Measurements from ENCODE around the gene CFAP77.

CFAP77 gene

DNA sequence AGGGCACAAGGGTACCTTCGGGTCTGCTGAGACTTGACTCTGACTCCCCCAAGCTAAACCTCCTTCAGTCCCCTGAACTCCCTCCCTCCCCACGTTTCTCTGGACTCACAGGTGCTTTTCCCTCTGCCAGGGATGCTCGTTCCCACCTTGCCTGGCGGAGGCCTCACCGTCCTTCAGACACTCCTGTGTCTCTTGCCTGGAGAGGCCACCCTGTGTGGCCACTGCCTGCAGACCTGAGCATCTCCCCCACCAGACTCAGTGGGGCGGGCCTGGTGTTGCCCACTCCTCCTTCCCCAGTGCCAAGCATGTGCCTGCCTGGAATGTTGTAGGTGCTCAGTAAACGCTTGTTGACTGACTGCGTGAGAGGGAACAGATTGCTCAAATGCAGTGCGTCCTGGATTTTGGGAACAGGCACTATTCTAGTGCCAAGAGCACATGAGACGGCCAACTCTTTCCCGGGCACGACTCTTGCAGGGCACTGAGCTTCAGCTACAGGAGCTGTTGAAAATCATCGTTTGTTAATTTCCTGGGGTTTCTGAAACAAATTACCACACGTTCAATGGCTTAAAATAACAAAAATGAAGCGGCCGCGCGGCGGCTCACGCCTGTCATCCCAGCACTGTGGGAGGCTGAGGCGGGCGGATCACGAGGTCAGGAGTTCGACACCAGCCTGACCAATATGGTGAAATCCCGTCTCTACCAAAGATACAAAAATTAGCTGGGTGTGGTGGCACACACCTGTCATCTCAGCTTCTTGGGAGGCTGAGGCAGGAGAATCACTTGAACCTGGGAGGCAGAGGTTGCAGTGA, 101.4 kb downstream of the CFAP77 start:
- Histone ChIP-seq H3K79me2 (ENCODE audit: insufficient read depth, low read depth) (no peaks in the 10 kb centered on the region), H3K9ac (no peak overlapping the region), H2AFZ (ENCODE audit: low read depth) (no peak overlapping the region), H4K20me1 (ENCODE audit: insufficient read depth) (no peaks in the 10 kb centered on the region), H3K27ac (no peak overlapping the region), H3K27me3 (ENCODE audit: insufficient read depth, low read depth) (peaks cover 37% of the 10 kb centered on the region; the same call in 1 of the 2 replicates), H3K4me3 (IDR thresholded peaks at IDR 0.05; ENCODE audit: insufficient read depth, low read depth, low read length) (no peak overlapping the region), H3K4me1 (ENCODE audit: low read depth, poor library complexity, severe bottlenecking) (no peaks in the 10 kb centered on the region), H3K4me2 (no peak overlapping the region), H3K36me3 (ENCODE audit: insufficient read depth) (no peaks in the 10 kb centered on the region)
- no peak for TF ChIP-seq CTCF (conservative IDR thresholded peaks at IDR 0.05; ENCODE audit: low read depth, low read length)

- Histone ChIP-seq H3K4me2 (no peak overlapping the region), H2AFZ (ENCODE audit: low read depth) (no peak overlapping the region), H3K79me2 (ENCODE audit: insufficient read depth, low read depth) (no peaks in the 10 kb centered on the region), H3K9ac (no peak overlapping the region), H3K27me3 (ENCODE audit: insufficient read depth, low read depth) (peaks cover 56% of the 10 kb centered on the region), H3K4me1 (ENCODE audit: low read depth, poor library complexity, severe bottlenecking) (no peaks in the 10 kb centered on the region), H4K20me1 (ENCODE audit: insufficient read depth) (no peaks in the 10 kb centered on the region), H3K27ac (no peak overlapping the region), H3K36me3 (ENCODE audit: insufficient read depth) (no peaks in the 10 kb centered on the region), H3K4me3 (IDR thresholded peaks at IDR 0.05; ENCODE audit: insufficient read depth, low read depth, low read length) (no peak overlapping the region)
- TF ChIP-seq CTCF (conservative IDR thresholded peaks at IDR 0.05; ENCODE audit: low read depth, low read length) = no peak
These were observed 103.4 kb downstream of the CFAP77 start for GRCh38 chr9:132513416-132513815.

- H3K79me2 ChIP-seq (ENCODE audit: insufficient read depth, low read depth) = no peaks in the 10 kb centered on the region
- no peak overlapping the region for H3K27ac ChIP-seq
- no peak for TF ChIP-seq CTCF (conservative IDR thresholded peaks at IDR 0.05; ENCODE audit: low read depth, low read length)
- H3K4me1 ChIP-seq (ENCODE audit: low read depth, poor library complexity, severe bottlenecking) = no peaks in the 10 kb centered on the region
- H3K36me3 ChIP-seq (ENCODE audit: insufficient read depth) = no peaks in the 10 kb centered on the region
- H3K4me3 ChIP-seq (IDR thresholded peaks at IDR 0.05; ENCODE audit: insufficient read depth, low read depth, low read length) = no peak overlapping the region
- no peak overlapping the region for H3K4me2 ChIP-seq
- no peaks in the 10 kb centered on the region for H4K20me1 ChIP-seq (ENCODE audit: insufficient read depth)
- H3K27me3 ChIP-seq (ENCODE audit: insufficient read depth, low read depth) = peaks cover 61% of the 10 kb centered on the region
- no peak overlapping the region for H2AFZ ChIP-seq (ENCODE audit: low read depth)
- no peak overlapping the region for H3K9ac ChIP-seq
These were observed 104.2 kb downstream of the CFAP77 start for GRCh38 chr9:132514011-132514744.

DNA sequence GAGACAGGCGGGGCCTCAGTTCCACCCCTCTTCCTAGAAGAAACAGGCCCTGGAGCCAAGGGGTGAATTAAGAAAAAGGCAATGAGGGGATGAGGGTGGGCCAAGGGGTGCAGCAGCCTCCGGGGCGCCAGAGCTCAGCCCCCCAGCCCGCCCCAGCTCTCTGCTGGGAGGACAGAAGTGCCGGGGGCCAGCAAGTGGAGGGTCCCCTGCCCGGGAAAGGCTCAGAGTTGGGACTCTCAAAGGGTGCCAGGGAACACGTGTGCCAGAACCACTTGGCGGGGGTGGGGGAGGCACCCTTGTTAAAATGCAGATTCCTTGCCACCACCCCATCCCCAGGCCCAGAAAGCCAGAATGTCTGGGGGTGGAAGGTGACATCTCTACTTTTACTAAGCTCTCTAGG, 104.8 kb downstream of the CFAP77 start:
- Histone ChIP-seq H4K20me1 (ENCODE audit: insufficient read depth) (no peaks in the 10 kb centered on the region), H3K27me3 (ENCODE audit: insufficient read depth, low read depth) (peaks cover 61% of the 10 kb centered on the region), H3K9ac (no peak overlapping the region), H3K27ac (no peak overlapping the region), H3K4me2 (no peak overlapping the region), H3K4me1 (ENCODE audit: low read depth, poor library complexity, severe bottlenecking) (no peaks in the 10 kb centered on the region), H3K79me2 (ENCODE audit: insufficient read depth, low read depth) (no peaks in the 10 kb centered on the region), H2AFZ (ENCODE audit: low read depth) (no peak overlapping the region), H3K36me3 (ENCODE audit: insufficient read depth) (no peaks in the 10 kb centered on the region), H3K4me3 (IDR thresholded peaks at IDR 0.05; ENCODE audit: insufficient read depth, low read depth, low read length) (no peak overlapping the region)
- no peak for TF ChIP-seq CTCF (conservative IDR thresholded peaks at IDR 0.05; ENCODE audit: low read depth, low read length)

Data from KMS-11 (cell line).